HepG2 (cell line): ENCODE measurements around the gene MPPE1. TPM values are rescaled to one million over a fixed set of nuclear protein-coding genes. Genes with fewer than 3 reads are reported as not detected.

Source experiments
- HOXD1 ChIP-seq: sonication (generic); formaldehyde crosslinking; IDR thresholded peaks from 2 replicates; pipeline ENCODE4 v1.5.0; 2020; ENCODE audit warnings: missing genetic modification reagents
- KLF12 ChIP-seq: sonication (generic); formaldehyde crosslinking; IDR thresholded peaks from 2 replicates; pipeline ENCODE4 v1.4.0; 2020; ENCODE audit warnings: missing genetic modification reagents, borderline replicate concordance
- REL ChIP-seq: sonication (generic); formaldehyde crosslinking; conservative IDR thresholded peaks from 2 replicates; pipeline ENCODE4 v1.8.0; 2022; ENCODE audit warnings: mild to moderate bottlenecking, missing genetic modification reagents, moderate library complexity
- polyA plus RNA-seq, 8 experiments: library from polyadenylated mRNA; depleted of rRNA in 3 of 8; stranded (reverse) in 7 of 8; unstranded in 1 of 8; fragments of >200 nt; fragmentation: Illumina TruSeq in 4 of 8; extraction: Trizol in 4 of 8; gene quantifications; 2 replicates each; pipeline versions ENCODE4 v1.2.1 to v1.2.3, GENCODE V29; 2011 to 2016; ENCODE audit warnings: low read depth in 4 of 8, missing spikeins in 1 of 8, mixed read lengths in 1 of 8; ENCODE audit not compliant: insufficient read depth in 1 of 8
- total RNA-seq, 5 experiments: library from RNA; depleted of rRNA; stranded (reverse); fragments of >200 nt; fragmentation: Illumina TruSeq; extraction: Trizol; gene quantifications; 2 replicates each; pipeline ENCODE4 v1.2.3, GENCODE V29; 2016; ENCODE audit warnings: low read depth in 1 of 5
- TF ChIP-seq, protein P1 (sequence below): sonication (generic); formaldehyde crosslinking; IDR thresholded peaks from 2 replicates; pipeline ENCODE4 v1.5.0; 2020; ENCODE audit warnings: mild to moderate bottlenecking, missing genetic modification reagents, borderline replicate concordance
- TF ChIP-seq, protein P2 (sequence below): sonication (generic); formaldehyde crosslinking; conservative IDR thresholded peaks from 2 replicates; pipeline ENCODE4 v1.4.0; 2020; ENCODE audit warnings: missing genetic modification reagents
- TF ChIP-seq, protein P3 (sequence below): sonication (generic); formaldehyde crosslinking; IDR thresholded peaks from 2 replicates; pipeline ENCODE4 v1.5.0; 2020; ENCODE audit warnings: missing genetic modification reagents, mild to moderate bottlenecking, borderline replicate concordance
- TF ChIP-seq, protein P4 (sequence below): sonication (generic); formaldehyde crosslinking; IDR thresholded peaks from 2 replicates; pipeline ENCODE4 v1.4.0; 2020; ENCODE audit warnings: mild to moderate bottlenecking, missing genetic modification reagents
- TF ChIP-seq, protein P5 (sequence below): sonication (generic); formaldehyde crosslinking; IDR thresholded peaks from 2 replicates; pipeline ENCODE4 v1.8.0; 2022; ENCODE audit warnings: mild to moderate bottlenecking, missing genetic modification reagents

The MPPE1 gene
- total and polyA plus RNA-seq, 2 of the 13 experiments (the other 11 are each of a cell fraction or from before 2014, with no cell fraction given): 9.6 to 11.9 TPM

DNA sequence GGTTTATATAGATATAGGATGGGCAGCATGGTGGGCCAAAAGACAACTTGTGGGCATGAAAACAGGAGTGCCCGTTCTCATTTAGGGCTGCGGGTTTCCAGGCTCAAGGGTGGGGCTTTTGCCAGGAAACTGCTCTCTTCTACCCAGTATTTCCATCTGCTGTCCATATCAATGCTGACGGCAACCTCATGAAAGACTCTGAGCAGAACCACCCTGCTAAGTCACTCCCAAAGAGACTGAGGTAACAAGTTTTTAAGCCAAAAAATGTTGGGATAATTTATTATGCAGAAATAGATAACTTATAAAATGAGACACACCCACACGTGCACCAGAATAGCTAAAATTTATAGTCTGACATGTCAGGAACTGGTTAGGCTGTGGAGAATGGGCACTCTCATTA is 36.1 kb upstream of the MPPE1 start (continued):
- TF ChIP-seq, protein P1, sequence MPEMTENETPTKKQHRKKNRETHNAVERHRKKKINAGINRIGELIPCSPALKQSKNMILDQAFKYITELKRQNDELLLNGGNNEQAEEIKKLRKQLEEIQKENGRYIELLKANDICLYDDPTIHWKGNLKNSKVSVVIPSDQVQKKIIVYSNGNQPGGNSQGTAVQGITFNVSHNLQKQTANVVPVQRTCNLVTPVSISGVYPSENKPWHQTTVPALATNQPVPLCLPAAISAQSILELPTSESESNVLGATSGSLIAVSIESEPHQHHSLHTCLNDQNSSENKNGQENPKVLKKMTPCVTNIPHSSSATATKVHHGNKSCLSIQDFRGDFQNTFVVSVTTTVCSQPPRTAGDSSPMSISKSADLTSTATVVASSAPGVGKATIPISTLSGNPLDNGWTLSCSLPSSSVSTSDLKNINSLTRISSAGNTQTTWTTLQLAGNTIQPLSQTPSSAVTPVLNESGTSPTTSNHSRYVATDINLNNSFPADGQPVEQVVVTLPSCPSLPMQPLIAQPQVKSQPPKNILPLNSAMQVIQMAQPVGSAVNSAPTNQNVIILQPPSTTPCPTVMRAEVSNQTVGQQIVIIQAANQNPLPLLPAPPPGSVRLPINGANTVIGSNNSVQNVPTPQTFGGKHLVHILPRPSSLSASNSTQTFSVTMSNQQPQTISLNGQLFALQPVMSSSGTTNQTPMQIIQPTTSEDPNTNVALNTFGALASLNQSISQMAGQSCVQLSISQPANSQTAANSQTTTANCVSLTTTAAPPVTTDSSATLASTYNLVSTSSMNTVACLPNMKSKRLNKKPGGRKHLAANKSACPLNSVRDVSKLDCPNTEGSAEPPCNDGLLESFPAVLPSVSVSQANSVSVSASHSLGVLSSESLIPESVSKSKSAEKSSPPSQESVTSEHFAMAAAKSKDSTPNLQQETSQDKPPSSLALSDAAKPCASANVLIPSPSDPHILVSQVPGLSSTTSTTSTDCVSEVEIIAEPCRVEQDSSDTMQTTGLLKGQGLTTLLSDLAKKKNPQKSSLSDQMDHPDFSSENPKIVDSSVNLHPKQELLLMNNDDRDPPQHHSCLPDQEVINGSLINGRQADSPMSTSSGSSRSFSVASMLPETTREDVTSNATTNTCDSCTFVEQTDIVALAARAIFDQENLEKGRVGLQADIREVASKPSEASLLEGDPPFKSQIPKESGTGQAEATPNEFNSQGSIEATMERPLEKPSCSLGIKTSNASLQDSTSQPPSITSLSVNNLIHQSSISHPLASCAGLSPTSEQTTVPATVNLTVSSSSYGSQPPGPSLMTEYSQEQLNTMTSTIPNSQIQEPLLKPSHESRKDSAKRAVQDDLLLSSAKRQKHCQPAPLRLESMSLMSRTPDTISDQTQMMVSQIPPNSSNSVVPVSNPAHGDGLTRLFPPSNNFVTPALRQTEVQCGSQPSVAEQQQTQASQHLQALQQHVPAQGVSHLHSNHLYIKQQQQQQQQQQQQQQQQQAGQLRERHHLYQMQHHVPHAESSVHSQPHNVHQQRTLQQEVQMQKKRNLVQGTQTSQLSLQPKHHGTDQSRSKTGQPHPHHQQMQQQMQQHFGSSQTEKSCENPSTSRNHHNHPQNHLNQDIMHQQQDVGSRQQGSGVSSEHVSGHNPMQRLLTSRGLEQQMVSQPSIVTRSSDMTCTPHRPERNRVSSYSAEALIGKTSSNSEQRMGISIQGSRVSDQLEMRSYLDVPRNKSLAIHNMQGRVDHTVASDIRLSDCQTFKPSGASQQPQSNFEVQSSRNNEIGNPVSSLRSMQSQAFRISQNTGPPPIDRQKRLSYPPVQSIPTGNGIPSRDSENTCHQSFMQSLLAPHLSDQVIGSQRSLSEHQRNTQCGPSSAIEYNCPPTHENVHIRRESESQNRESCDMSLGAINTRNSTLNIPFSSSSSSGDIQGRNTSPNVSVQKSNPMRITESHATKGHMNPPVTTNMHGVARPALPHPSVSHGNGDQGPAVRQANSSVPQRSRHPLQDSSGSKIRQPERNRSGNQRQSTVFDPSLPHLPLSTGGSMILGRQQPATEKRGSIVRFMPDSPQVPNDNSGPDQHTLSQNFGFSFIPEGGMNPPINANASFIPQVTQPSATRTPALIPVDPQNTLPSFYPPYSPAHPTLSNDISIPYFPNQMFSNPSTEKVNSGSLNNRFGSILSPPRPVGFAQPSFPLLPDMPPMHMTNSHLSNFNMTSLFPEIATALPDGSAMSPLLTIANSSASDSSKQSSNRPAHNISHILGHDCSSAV (CRISPR knock-in tag): no peak
- TF ChIP-seq, protein P2, sequence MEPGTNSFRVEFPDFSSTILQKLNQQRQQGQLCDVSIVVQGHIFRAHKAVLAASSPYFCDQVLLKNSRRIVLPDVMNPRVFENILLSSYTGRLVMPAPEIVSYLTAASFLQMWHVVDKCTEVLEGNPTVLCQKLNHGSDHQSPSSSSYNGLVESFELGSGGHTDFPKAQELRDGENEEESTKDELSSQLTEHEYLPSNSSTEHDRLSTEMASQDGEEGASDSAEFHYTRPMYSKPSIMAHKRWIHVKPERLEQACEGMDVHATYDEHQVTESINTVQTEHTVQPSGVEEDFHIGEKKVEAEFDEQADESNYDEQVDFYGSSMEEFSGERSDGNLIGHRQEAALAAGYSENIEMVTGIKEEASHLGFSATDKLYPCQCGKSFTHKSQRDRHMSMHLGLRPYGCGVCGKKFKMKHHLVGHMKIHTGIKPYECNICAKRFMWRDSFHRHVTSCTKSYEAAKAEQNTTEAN (CRISPR knock-in tag): no peak
- TF ChIP-seq, protein P3, sequence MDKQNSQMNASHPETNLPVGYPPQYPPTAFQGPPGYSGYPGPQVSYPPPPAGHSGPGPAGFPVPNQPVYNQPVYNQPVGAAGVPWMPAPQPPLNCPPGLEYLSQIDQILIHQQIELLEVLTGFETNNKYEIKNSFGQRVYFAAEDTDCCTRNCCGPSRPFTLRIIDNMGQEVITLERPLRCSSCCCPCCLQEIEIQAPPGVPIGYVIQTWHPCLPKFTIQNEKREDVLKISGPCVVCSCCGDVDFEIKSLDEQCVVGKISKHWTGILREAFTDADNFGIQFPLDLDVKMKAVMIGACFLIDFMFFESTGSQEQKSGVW (CRISPR knock-in tag): no peak
- TF ChIP-seq, protein P4, sequence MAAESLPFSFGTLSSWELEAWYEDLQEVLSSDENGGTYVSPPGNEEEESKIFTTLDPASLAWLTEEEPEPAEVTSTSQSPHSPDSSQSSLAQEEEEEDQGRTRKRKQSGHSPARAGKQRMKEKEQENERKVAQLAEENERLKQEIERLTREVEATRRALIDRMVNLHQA: no peak
- TF ChIP-seq, protein P5, sequence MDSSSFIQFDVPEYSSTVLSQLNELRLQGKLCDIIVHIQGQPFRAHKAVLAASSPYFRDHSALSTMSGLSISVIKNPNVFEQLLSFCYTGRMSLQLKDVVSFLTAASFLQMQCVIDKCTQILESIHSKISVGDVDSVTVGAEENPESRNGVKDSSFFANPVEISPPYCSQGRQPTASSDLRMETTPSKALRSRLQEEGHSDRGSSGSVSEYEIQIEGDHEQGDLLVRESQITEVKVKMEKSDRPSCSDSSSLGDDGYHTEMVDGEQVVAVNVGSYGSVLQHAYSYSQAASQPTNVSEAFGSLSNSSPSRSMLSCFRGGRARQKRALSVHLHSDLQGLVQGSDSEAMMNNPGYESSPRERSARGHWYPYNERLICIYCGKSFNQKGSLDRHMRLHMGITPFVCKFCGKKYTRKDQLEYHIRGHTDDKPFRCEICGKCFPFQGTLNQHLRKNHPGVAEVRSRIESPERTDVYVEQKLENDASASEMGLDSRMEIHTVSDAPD: no peak
- TF ChIP-seq REL (no peak), KLF12 (no peak), HOXD1 (CRISPR knock-in tag) (no peak)
